Stimulated activated effector memory CD8-positive, alpha-beta T cell treated with anti-CD3 and anti-CD28 coated beads, Interleukin-12 subunit alpha, Interleukin-12 subunit beta, amount 100 ng/mL, for 72 hours (primary cell): ENCODE data around the gene CPNE7.

Source experiments
- ATAC-seq: fragments of 150-1000 bp; cut with Tn5 transposase; 2 replicates; pipeline ENCODE4 v1.10.0; 2021
- DNase-seq, 2 donors: peaks; one replicate each; pipeline ENCODE4 v3.0.0; 2021 to 2022; ENCODE audit warnings: low spot score in 2 of 2
- H3K27ac Mint-ChIP-seq: one replicate; pipeline ENCODE4 v1.8.0; 2022; ENCODE audit warnings: mild to moderate bottlenecking, mixed read lengths
- H3K36me3 Mint-ChIP-seq: one replicate; pipeline ENCODE4 v1.8.0; 2022; ENCODE audit warnings: mild to moderate bottlenecking, mixed read lengths
- H3K4me1 Mint-ChIP-seq: one replicate; pipeline ENCODE4 v1.8.0; 2022; ENCODE audit warnings: mixed read lengths
- H3K4me3 Mint-ChIP-seq: one replicate; pipeline ENCODE4 v1.8.0; 2022; ENCODE audit warnings: mild to moderate bottlenecking, mixed read lengths
- H3K9me3 Mint-ChIP-seq: one replicate; pipeline ENCODE4 v1.8.0; 2022; ENCODE audit warnings: mixed read lengths

CPNE7 gene

DNA sequence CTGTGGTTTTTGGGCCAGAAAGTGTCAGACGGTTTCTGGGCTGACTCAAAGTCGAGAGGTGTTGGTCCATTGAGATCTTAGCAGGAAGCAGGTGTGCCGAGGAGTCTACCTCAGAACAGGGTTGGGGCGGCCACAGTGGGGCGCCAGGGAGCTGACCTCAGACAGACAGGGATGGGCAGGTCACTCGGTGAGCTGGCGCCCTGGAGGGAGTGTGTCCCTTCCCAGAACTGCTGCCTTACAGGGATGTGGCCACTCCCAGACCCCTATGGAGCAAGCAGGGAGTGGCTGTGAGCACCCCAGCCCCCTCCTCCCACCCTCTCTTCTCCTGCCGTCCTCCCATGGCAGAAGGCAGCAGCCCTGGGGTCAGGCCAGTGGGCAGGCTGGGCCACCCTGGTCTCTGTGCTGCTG lies 23.9 kb downstream of the CPNE7 start:
- Mint-ChIP-seq H3K36me3 (no peaks in the 10 kb centered on the region), H3K4me1 (peaks cover 24% of the 10 kb centered on the region), H3K9me3 (no peaks in the 10 kb centered on the region), H3K4me3 (no peak overlapping the region), H3K27ac (peak overlapping the region; percentile 75)
- DNase-seq (no peak), ATAC-seq (peak; percentile 45)

DNA sequence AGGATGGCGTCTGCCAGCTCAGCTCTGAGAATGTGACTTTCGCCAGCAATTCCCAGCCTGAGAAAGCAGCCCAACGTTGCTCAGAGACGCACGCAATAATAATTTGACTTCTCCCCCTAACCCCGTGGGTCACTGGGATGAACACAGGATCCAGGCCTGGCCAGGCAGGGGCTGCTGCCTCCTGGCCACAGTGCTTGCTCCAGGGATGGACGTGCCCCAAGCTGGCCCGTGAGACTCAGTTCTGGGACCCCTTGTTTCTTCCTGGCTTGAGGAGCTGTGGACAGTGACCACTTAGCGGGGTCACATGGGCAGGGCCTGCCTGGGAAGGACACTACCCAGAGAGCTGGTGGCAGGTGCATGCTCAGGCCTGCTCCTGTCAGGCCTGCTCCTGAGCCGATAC lies 24.3 kb downstream of the CPNE7 start:
- Mint-ChIP-seq H3K4me3 (no peak overlapping the region), H3K36me3 (no peaks in the 10 kb centered on the region)
- no peak for ATAC-seq

DNA sequence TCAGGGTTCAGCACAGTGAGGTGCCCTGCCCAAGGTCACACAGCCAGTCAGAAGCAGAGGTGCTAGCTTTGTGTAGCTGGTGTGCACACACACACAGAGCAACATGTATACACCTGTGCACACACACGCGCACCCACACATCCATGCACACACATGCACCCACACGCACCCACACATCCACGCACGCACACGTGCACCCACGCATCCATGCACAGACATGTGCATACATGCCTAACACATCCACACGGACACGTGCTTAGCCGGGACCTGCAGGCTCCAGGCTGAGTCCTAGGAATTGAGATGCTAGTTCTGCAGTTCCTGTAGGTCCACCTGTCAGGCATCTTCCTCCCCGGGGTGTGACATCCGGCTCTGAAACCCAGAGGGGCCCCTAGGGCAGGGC lies 24.9 kb downstream of the CPNE7 start:
- H3K4me1 Mint-ChIP-seq: peaks cover 24% of the 10 kb centered on the region
- ATAC-seq (no peak), DNase-seq (no peak)
- no peaks in the 10 kb centered on the region for H3K9me3 Mint-ChIP-seq
- H3K36me3 Mint-ChIP-seq: no peaks in the 10 kb centered on the region
- H3K4me3 Mint-ChIP-seq: no peak overlapping the region
- no peak overlapping the region for H3K27ac Mint-ChIP-seq

More for the DNA sequence above, 24.3 kb downstream of the CPNE7 start:
- no peaks in the 10 kb centered on the region for H3K9me3 Mint-ChIP-seq
- no peak overlapping the region for H3K27ac Mint-ChIP-seq
- DNase-seq: no peak
- H3K4me1 Mint-ChIP-seq: peaks cover 24% of the 10 kb centered on the region

DNA sequence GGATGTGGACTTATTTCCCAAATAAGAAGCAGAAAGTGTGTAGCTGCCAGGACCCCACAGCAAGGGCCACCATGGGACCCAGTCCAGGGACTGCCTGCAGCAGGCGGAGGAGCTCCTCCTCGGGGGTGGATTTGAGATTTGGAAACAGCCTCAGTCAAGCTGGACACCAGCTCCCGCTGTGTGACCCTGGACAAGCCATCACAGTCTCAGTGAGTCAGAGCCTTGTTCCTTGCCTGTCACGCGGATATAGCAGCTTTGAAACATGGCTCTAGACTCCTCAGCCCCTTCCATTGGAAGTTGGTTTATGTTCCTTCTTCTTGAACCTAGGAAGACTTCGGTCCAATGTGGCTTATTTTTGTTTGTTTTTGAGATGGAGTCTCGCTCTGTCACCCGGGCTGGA lies 25.4 kb downstream of the CPNE7 start:
- H3K4me3 Mint-ChIP-seq: no peak overlapping the region
- H3K36me3 Mint-ChIP-seq: no peaks in the 10 kb centered on the region
- no peak for DNase-seq
- no peak overlapping the region for H3K27ac Mint-ChIP-seq
- ATAC-seq: no peak
- H3K9me3 Mint-ChIP-seq: no peaks in the 10 kb centered on the region
- peaks cover 24% of the 10 kb centered on the region for H3K4me1 Mint-ChIP-seq

DNA sequence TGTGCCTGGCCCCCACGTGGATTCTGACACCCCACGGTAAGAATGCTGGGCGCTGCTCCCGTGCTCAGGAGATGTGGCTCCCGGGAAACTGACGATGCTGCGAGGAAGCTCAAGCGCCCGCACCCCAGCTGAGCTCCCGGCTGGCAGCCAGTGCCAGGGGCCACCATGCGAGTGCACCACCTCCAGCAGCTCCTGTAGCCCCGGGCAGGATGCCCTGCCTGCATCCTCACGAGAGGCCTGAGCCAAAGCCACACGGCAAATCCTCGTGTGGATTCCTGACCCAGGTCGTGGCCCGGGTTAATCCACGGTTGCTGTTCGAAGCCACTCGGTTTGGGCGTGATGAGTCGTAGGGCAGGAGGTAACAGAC lies 26.3 kb downstream of the CPNE7 start:
- ATAC-seq (no peak), DNase-seq (no peak)
- Mint-ChIP-seq H3K4me1 (peaks cover 24% of the 10 kb centered on the region), H3K36me3 (no peaks in the 10 kb centered on the region), H3K27ac (peak overlapping the region; percentile 14), H3K9me3 (no peaks in the 10 kb centered on the region), H3K4me3 (peak overlapping the region; percentile 48)

DNA sequence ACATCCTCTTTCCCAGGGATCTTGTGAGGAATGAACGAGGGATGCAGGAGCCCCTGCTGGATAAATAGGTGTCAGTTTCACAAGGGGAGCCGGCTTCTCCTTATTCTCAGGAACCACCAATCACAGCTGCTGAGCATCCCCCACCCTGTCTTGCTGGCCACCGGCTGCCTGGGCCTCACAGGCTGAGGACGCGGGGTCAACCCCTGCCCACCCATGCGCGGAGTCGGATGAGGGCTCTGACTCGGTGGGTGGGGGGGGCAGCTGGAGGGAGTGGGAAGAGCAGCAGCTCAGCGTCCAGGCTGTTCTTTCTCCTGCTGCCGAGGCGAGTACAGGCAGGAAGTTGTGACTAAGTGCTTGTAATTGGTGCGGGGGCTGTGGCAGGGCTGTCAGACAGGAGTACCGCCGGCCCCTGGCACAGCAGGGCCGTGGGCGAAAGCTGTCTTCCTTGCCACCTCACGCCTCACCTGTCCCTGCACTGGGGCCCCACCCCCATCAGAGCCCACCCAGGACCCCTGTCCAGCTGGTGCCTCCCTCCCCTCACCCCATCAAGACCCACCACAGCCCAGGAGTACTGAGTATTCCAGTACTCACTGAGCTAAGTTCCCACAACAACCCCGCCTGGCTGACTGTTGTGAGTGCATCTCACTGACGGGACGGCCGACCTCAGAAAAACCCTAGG lies 26.9 kb downstream of the CPNE7 start:
- H3K9me3 Mint-ChIP-seq: no peaks in the 10 kb centered on the region
- H3K4me1 Mint-ChIP-seq: peaks cover 24% of the 10 kb centered on the region
- ATAC-seq (peak; percentile 93), DNase-seq (peak; percentile 35 to 71)
- peak overlapping the region; percentile 14 for H3K27ac Mint-ChIP-seq
- no peaks in the 10 kb centered on the region for H3K36me3 Mint-ChIP-seq
- peak overlapping the region; percentile 48 for H3K4me3 Mint-ChIP-seq

DNA sequence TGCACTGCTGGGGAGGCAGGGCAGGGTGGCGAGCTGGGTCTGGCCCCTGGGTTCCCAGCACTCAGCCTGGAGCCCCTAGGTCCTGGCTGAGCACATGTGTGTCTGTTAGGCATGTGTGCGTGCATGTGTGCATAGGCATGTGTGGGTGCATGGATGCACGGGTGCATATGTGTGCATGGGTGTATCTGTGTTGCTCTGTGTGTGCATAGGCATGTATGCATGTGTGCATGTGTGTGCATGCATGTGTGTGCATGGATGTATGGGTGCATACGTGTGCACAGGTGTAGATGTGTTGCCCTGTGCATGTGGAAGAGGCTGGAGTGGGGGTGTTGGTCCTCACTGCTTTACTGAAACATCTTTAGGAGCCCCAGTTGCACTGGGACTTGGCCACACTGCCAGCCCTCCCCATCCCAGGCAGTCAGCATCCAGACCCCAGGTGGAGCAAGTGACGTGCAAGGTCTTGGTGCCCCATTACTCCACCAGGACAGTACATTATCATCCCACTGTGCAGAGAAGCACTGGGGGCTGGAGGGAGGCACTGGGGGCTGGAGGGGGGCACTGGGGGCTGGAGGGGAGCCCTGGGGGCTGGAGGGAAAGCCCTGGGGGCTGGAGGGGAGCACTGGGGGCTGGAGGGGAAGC lies 27.5 kb downstream of the CPNE7 start:
- H3K9me3 Mint-ChIP-seq: no peaks in the 10 kb centered on the region
- no peak for ATAC-seq
- peak overlapping the region; percentile 48 for H3K4me3 Mint-ChIP-seq
- no peaks in the 10 kb centered on the region for H3K36me3 Mint-ChIP-seq
- peaks cover 24% of the 10 kb centered on the region for H3K4me1 Mint-ChIP-seq
- no peak for DNase-seq
- peak overlapping the region; percentile 14 for H3K27ac Mint-ChIP-seq

DNA sequence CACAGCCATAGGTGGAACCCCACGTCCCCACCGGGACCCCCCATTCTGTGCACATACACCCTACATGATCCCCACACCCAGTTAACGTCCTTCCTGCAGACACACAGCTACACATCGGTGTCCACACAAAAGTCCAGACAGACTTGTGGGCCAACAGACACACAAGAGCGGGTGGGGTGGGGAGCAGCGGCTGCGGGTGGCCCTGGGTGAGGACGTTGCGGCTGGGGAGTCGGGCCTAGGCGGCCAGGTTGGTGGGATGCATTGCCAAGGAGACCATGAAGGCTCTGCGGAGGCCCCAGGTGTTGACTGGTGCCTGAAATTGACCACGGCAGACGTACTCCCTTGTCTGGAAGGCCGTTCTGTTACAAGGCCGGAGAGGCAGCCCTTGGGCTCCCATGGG lies 29.2 kb downstream of the CPNE7 start:
- Mint-ChIP-seq H3K9me3 (no peaks in the 10 kb centered on the region), H3K4me1 (peaks cover 24% of the 10 kb centered on the region), H3K27ac (no peak overlapping the region), H3K36me3 (no peaks in the 10 kb centered on the region), H3K4me3 (no peak overlapping the region)
- ATAC-seq (no peak), DNase-seq (no peak)

DNA sequence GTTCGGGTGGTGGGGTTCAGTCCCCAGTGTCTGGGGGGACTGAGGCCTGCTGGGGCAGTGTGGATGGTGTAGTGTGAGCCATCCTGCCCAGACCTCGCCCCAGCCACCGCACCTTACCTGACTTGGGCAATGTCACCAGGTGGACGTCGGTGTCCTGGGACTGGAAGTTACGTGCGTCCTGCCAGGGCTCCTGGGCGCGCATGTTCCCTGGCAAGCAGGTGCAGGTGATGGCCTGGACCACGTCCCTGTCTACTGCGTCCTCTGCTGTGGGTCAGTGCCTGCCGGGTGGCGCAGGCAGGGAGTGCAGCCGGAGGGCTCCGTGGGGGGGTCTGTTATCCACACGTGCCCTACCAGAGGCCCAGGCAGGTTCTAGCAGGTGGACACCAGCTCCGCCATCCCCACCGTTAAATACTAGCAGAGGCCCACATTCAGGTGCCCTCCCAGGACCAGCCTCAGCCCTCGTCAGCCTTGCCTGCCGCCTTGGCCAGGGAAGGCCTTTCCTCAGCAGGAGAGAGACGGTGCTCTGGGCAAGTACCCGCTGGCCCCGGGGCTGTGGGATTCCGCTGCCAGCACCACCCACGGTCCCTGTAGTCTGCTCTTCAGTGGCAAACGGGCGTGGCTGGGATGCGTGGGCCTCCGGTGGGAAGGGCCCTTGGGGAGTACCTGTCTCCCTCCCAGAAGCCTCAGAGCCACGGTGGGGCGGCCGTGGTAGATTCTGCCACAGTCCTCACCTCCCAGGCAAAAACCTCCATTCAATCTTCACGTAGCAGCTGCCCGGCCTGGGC lies 29.8 kb downstream of the CPNE7 start:
- H3K27ac Mint-ChIP-seq: no peak overlapping the region
- no peak for ATAC-seq

DNA sequence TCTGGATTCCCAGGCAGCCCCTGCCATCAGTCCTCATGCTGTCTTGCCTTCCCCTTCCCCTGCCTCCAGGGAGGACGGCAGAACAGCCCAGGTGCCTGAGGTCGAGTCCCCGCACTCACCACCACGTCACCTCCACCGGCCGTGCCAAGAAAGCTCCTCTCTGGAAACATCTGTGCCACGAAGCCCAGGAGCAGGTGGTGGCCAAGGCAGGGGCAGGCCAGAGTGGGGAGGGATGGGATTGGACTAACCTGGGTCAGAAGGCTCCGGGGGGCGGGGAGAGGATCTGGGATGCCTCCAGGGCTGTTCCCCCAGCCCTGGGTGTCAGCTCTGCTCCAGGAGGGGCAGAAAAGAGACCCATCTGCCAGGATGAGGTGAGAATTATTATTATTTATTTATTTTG lies 30.4 kb downstream of the CPNE7 start:
- H3K27ac Mint-ChIP-seq: no peak overlapping the region
- ATAC-seq (no peak), DNase-seq (no peak)
- H3K4me3 Mint-ChIP-seq: no peak overlapping the region
- H3K9me3 Mint-ChIP-seq: no peaks in the 10 kb centered on the region
- H3K36me3 Mint-ChIP-seq: no peaks in the 10 kb centered on the region
- H3K4me1 Mint-ChIP-seq: peaks cover 15% of the 10 kb centered on the region

More for the DNA sequence above, 29.8 kb downstream of the CPNE7 start:
- H3K4me1 Mint-ChIP-seq: peaks cover 21% of the 10 kb centered on the region
- no peak overlapping the region for H3K4me3 Mint-ChIP-seq
- H3K36me3 Mint-ChIP-seq: no peaks in the 10 kb centered on the region
- DNase-seq: no peak
- H3K9me3 Mint-ChIP-seq: no peaks in the 10 kb centered on the region

DNA sequence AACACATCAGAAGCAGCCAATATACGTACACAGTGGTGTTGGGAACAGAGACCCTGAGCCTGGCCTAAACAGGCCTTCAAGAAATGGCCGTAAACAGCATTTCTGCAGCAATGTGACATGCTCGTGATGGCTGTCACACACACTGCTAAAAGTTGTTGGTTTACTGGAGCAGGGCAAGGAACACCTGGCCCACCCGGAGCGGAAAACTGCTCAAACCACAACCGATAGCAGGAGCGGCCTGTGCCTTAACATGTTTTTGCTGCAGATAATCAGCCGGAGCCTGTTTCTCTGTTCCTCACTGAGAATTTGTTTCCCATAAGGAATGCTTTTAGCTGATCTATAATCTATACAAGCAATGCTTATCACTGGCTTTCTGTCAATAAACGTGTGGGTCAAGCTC lies 31.9 kb downstream of the CPNE7 start:
- H3K27ac Mint-ChIP-seq: no peak overlapping the region
- DNase-seq (no peak), ATAC-seq (no peak)
- H3K4me3 Mint-ChIP-seq: no peak overlapping the region
- H3K9me3 Mint-ChIP-seq: no peaks in the 10 kb centered on the region
- peaks cover 5% of the 10 kb centered on the region for H3K36me3 Mint-ChIP-seq
- H3K4me1 Mint-ChIP-seq: peaks cover 8% of the 10 kb centered on the region

DNA sequence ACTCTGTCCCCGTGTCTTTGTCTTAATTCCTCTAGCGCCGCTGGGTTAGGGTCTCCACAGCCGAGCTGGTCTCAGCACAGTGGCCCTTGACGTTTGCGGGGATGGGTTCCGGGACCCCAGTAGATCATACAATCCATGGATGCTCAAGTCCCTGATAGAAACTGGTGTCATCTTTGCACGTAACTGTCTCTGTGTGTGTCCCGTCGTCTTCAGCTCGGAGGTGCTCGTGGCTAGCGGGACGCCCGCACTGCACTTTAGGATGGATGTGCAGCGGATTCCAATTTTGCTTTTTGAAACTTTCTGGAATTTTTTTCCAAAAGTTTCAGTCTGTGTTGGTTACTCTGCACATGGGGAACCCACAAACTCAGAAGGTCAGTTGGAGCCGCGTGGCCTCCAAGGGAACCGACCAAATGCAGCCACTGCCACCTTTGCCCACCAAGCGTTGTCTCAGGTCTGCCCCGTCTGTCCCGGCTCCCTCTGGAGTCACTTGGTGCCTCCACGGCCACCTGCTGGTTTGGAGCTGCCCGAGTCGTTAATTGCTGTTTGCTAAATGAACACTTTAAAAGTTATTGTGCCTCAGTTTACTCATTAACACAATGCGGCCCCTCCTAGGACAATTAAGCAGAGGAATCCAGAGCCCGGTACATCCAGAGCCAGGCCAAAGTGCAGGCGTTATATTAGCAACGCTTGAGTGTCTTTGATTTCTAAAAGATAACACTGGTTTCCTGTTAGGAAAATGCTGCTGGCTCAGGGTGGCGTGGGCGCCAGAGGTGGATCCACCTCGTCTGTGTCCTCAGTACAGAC lies 32.6 kb downstream of the CPNE7 start:
- H3K36me3 Mint-ChIP-seq: peaks cover 9% of the 10 kb centered on the region
- no peak overlapping the region for H3K27ac Mint-ChIP-seq
- H3K4me1 Mint-ChIP-seq: peaks cover 1% of the 10 kb centered on the region
- ATAC-seq (no peak), DNase-seq (no peak)
- H3K9me3 Mint-ChIP-seq: no peaks in the 10 kb centered on the region
- no peak overlapping the region for H3K4me3 Mint-ChIP-seq

DNA sequence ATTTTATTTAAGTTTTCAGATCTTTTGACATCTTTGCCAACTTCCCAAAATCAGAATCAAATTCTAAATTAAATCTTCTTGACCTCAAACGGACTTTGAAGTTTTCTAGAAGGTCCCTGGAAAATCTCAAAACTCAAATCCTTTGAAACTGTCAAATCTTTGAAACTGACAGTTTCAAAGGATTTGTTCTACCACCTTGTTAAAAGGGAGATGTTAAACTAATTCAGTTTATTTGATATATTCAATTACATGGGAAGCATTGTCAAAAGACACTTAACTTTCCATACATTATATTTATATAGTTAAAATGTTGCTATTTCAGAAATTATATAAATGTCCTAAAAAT lies 34.5 kb downstream of the CPNE7 start:
- Mint-ChIP-seq H3K9me3 (no peaks in the 10 kb centered on the region), H3K27ac (no peak overlapping the region), H3K4me1 (no peaks in the 10 kb centered on the region), H3K36me3 (peaks cover 9% of the 10 kb centered on the region), H3K4me3 (no peak overlapping the region)
- ATAC-seq (no peak), DNase-seq (no peak)

DNA sequence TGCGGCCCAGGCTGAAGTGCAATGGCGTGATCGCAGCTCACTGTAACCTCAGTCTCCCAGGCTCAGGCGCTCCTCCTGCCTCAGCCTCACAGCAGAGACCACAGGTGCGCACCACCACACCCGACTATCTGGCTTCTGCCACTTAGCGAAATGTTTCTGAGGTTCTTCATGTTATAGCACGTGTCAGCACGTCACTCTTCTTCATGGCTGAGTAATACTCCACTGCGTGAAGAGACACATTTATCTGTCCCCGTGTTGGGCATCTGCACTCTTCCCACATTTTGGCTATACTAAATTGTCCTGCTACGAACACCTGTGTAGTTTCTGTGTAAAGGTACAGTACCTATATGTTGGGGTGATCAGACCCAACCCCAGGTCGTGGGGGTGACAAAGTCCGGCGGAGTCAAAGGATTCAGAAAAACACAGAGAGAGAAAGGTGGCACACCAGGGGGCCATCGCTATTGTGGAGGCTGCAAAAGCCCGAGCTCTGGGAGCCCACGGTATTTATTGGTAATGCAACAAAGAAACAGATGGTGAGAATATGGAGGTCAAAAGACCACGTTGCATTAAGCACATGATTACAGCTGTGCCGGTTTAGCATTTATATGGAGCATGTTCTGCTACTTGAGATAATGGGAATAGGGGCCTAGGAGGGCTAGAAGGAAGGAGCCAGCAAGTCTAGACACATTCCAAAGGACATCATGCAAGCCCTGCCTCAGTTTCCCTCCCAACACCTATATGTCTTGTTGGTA lies 37.0 kb downstream of the CPNE7 start:
- peaks cover 3% of the 10 kb centered on the region for H3K9me3 Mint-ChIP-seq
- H3K4me1 Mint-ChIP-seq: peaks cover 14% of the 10 kb centered on the region
- peaks cover 19% of the 10 kb centered on the region for H3K36me3 Mint-ChIP-seq
- no peak for ATAC-seq
- DNase-seq: no peak
- no peak overlapping the region for H3K27ac Mint-ChIP-seq
- H3K4me3 Mint-ChIP-seq: no peak overlapping the region
